Bronchial epithelial cell (primary cell): Measurements from ENCODE around the gene SPECC1. TPM values are rescaled to one million over a fixed set of nuclear protein-coding genes. Genes with fewer than 3 reads are reported as not detected.
"Not testable (repeated sequence)": the region's sequence is repeated elsewhere in the genome, so short reads cannot be mapped to it uniquely, and the experiment has no call there.

ENCODE experiments used
- DNase-seq: peaks from one replicate; pipeline ENCODE4 v3.0.0-alpha.2; 2010; ENCODE audit warnings: low read depth
- FAIRE-seq: peaks from 2 replicates; lab custom pipeline; 2011; peaks lifted over from hg19 to GRCh38; lab: Jason Lieb, UNC
- H3K27me3 ChIP-seq: 2 replicates; pipeline ENCODE4 v1.5.1; 2011; ENCODE audit warnings: low read length; ENCODE audit not compliant: control insufficient read depth, insufficient read depth
- H3K36me3 ChIP-seq: 2 replicates; pipeline ENCODE4 v1.5.1; 2011; ENCODE audit warnings: low read length; ENCODE audit not compliant: control insufficient read depth, insufficient read depth
- H3K4me3 ChIP-seq: 2 replicates; pipeline ENCODE4 v1.5.1; 2011; ENCODE audit warnings: mild to moderate bottlenecking, low read depth, low read length, control low read depth
- total RNA-seq: library from RNA; depleted of rRNA; stranded (reverse); fragments of >200 nt; gene quantifications from 2 replicates; pipeline ENCODE4 v1.2.1, GENCODE V29; 2014

Gene SPECC1
- total RNA-seq, 1 donor from 2014 or later, result 57.1 TPM

GRCh38 chr17:20352567-20352966 lies 343.4 kb downstream of the SPECC1 start:
- not testable (repeated sequence) for H3K36me3 ChIP-seq, H3K4me3 ChIP-seq, DNase-seq, H3K27me3 ChIP-seq, FAIRE-seq

DNA sequence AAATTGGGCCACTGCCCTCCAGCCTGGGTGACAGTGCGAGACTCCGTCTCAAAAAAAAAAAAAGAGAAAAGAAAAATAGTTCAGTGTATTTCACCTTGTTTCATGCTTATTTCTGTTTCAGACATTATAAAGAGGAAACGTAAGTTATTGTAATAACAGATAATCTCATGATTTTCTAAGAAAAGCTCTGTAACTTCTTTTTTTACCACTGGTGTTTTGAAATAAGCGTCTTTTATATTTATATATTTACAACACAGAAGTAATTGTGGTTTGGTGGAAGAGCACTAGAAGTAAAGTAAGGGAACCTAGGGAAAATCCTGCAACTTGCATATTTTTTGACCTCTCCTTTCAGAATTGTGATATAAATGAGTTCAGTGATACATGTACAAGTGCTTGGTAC lies 354.7 kb downstream of the SPECC1 start:
- not testable (repeated sequence) for H3K4me3 ChIP-seq, H3K36me3 ChIP-seq, H3K27me3 ChIP-seq, DNase-seq, FAIRE-seq

Other genes with a start within 250 kb of the SPECC1 start
- gene ULK2, start 141.4 kb upstream of the SPECC1 start, total RNA-seq, result 14.7 and 24.5 TPM in 2 replicates
- 17.9 and 19.1 TPM in 2 replicates for gene AKAP10, start 31.5 kb upstream of the SPECC1 start, total RNA-seq